Lung (tissue), 12 donors: ENCODE measurements around the gene PGM1. TPM values are rescaled to one million over a fixed set of nuclear protein-coding genes. Genes with fewer than 3 reads are reported as not detected.
A peak's percentile ranks its signal among the peaks of the same experiment; 100 is the strongest.

Experiments used
- ATAC-seq: fragments of 200-7000 bp; cut with Tn5 transposase; one replicate; pipeline ENCODE4 v1.9.1; 2020; ENCODE audit warnings: moderate number of reproducible peaks; ENCODE audit not compliant: insufficient read depth, low FRiP score
- DNase-seq, 3 donors: peaks; one replicate each; pipeline ENCODE4 v3.0.0-alpha.2; 2013 to 2017
- H3K27ac ChIP-seq, 2 donors: one replicate each; pipeline ENCODE4 v1.5.1; 2013; ENCODE audit warnings: mild to moderate bottlenecking in 2 of 2, moderate library complexity in 2 of 2, control low read depth in 1 of 2, inconsistent platforms in 1 of 2, low read depth in 1 of 2, low read length in 1 of 2
- H3K27me3 ChIP-seq, 3 donors: one replicate each; pipeline ENCODE4 v1.5.1; 2013; ENCODE audit warnings: low read length in 2 of 3; ENCODE audit not compliant: control insufficient read depth in 3 of 3, insufficient read depth in 3 of 3
- H3K36me3 ChIP-seq, 4 donors: one replicate each; pipeline ENCODE4 v1.5.1; 2013; ENCODE audit warnings: low read length in 4 of 4, mild to moderate bottlenecking in 1 of 4, moderate library complexity in 1 of 4; ENCODE audit not compliant: control insufficient read depth in 4 of 4, insufficient read depth in 4 of 4
- H3K4me1 ChIP-seq, 5 donors: one replicate each; pipeline ENCODE4 v1.5.1; 2013; ENCODE audit warnings: low read length in 5 of 5, mild to moderate bottlenecking in 2 of 5, moderate library complexity in 1 of 5; ENCODE audit not compliant: control insufficient read depth in 5 of 5, insufficient read depth in 5 of 5
- H3K4me3 ChIP-seq: one replicate; pipeline ENCODE4 v1.5.1; 2013; ENCODE audit warnings: mild to moderate bottlenecking, control low read depth, moderate library complexity
- H3K9ac ChIP-seq, 2 donors: one replicate each; pipeline ENCODE4 v1.5.1; 2013; ENCODE audit warnings: low read length in 2 of 2, control low read depth in 1 of 2; ENCODE audit not compliant: insufficient read depth in 1 of 2
- H3K9me3 ChIP-seq, 4 donors: one replicate each; pipeline ENCODE4 v1.5.1; 2013; ENCODE audit warnings: low read length in 3 of 4, mild to moderate bottlenecking in 1 of 4, moderate library complexity in 1 of 4; ENCODE audit not compliant: control insufficient read depth in 4 of 4, insufficient read depth in 3 of 4
- WGBS, 2 donors: extraction: QIAGEN DNeasy Blood & Tissue Kit; methylation state at CpG; one replicate each; pipeline ENCODE4 v1.1.7; 2013; 5-methylcytosine and 5-hydroxymethylcytosine counted together
- polyA plus RNA-seq, 2 donors: library from polyadenylated mRNA; stranded (reverse); fragments of 200-250 nt; gene quantifications; one replicate each; pipeline ENCODE4 v1.2.1, GENCODE V29; 2013
- total RNA-seq, 2 donors: library from RNA; depleted of rRNA in 1 of 2; stranded (reverse); fragments of >200 nt in 1 of 2; gene quantifications; one replicate each; pipeline ENCODE4 v1.2.1, GENCODE V29; 2014 to 2021
- TF ChIP-seq, protein P1 (sequence below): IDR thresholded peaks from 2 replicates; pipeline ENCODE4 v1.5.1; 2012; ENCODE audit warnings: mild to moderate bottlenecking; ENCODE audit errors: control extremely low read depth, extremely low read depth
- donor health status: control.
- donor health status: control.
- donor health status: Bipolar disorder and iron deficiency.
- donor health status: healthy.
- donor health status: DM: yes; HTN: yes; CAD: no.

Gene PGM1
- total and polyA plus RNA-seq, 4 donors = 9.1 to 53.8 (median 34.8) TPM

DNA sequence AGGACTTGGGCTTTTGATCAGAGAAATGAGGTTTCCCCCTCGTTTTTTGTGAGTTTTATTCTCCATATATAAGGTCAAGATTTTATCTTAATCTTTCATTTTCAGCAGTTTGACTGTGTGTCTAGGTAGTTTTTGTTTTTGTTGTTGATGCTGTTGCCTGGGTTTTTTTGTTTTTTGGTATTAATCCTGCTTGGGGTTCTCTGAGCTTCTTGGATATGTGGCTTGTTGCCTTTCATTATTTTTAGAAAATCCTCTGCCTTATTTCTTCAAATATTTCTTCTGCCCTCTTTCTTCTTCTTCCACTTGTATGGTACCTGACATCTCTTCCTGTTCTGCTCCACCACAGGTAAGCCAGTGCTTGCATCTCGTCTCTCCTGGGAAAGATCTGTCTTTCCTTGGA is 44.9 kb upstream of the PGM1 start:
- no peak for ATAC-seq
- no peaks in the 10 kb centered on the region for H3K27me3 ChIP-seq
- DNase-seq = no peak
- peaks cover 0 to 9% (median 4%) of the 10 kb centered on the region in 4 donors for H3K36me3 ChIP-seq
- no peak overlapping the region for H3K9ac ChIP-seq
- WGBS, 2 donors = 89 to 92% methylated on average over 2 of the region's 2 CpGs
- TF ChIP-seq, protein P1, sequence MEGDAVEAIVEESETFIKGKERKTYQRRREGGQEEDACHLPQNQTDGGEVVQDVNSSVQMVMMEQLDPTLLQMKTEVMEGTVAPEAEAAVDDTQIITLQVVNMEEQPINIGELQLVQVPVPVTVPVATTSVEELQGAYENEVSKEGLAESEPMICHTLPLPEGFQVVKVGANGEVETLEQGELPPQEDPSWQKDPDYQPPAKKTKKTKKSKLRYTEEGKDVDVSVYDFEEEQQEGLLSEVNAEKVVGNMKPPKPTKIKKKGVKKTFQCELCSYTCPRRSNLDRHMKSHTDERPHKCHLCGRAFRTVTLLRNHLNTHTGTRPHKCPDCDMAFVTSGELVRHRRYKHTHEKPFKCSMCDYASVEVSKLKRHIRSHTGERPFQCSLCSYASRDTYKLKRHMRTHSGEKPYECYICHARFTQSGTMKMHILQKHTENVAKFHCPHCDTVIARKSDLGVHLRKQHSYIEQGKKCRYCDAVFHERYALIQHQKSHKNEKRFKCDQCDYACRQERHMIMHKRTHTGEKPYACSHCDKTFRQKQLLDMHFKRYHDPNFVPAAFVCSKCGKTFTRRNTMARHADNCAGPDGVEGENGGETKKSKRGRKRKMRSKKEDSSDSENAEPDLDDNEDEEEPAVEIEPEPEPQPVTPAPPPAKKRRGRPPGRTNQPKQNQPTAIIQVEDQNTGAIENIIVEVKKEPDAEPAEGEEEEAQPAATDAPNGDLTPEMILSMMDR = no peak
- no peak overlapping the region for H3K27ac ChIP-seq
- H3K9me3 ChIP-seq = no peaks in the 10 kb centered on the region
- H3K4me3 ChIP-seq = no peak overlapping the region
- H3K4me1 ChIP-seq = no peaks in the 10 kb centered on the region

DNA sequence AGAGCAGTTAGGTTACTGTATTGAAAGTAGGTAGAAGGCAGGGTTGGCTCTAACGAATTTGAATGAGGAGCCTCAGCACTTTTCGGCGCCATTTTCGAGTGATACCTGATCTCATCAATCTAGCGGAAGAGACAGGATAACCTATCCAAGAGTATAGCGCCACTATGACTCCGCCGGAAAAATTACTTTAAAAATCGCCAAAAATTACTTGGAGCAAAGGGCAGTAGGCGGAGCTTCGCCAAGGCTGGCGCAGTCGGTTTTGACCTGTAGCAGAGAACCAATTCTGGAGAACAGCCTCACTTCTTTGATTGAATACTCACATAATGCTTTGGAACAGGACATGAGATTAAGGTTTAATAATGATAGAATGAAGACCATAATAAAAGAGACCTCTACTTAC is 44.3 kb upstream of the PGM1 start:
- Histone ChIP-seq H3K36me3 (peaks cover 0 to 12% (median 4%) of the 10 kb centered on the region in 4 donors), H3K4me1 (no peaks in the 10 kb centered on the region), H3K9me3 (no peaks in the 10 kb centered on the region), H3K27ac (no peak overlapping the region), H3K27me3 (no peaks in the 10 kb centered on the region), H3K4me3 (no peak overlapping the region), H3K9ac (no peak overlapping the region)
- no peak for DNase-seq
- no peak for ATAC-seq
- 96 to 97% methylated on average over 13 of the region's 13 CpGs for WGBS, 2 donors
- TF ChIP-seq, protein P1 = no peak

DNA sequence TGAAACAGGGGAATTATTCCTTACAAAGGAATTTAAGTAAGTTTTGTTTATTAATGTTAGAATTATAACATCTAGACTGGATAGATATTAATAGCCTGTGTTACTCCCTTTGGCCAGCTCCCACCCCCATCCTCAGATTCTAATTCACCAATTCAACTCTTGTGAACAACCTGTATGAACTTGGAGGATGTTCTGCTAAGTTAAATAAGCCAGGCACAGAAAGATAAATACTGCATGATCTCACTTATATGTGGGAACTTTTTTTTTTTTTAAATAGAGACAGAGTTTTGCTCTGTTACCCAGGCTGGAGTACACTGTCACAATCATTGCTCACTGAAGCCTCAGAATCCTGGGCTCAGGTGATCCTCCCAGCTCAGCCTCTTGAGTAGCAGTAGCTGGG is 37.7 kb upstream of the PGM1 start:
- ATAC-seq (no peak), DNase-seq (no peak)
- H3K27me3 ChIP-seq = no peaks in the 10 kb centered on the region
- TF ChIP-seq, protein P1 = no peak
- H3K36me3 ChIP-seq = peaks cover 0 to 3% (median 1%) of the 10 kb centered on the region in 4 donors
- no peak overlapping the region for H3K27ac ChIP-seq
- no peaks in the 10 kb centered on the region for H3K4me1 ChIP-seq
- no peaks in the 10 kb centered on the region for H3K9me3 ChIP-seq
- H3K4me3 ChIP-seq = no peak overlapping the region
- no peak overlapping the region for H3K9ac ChIP-seq

DNA sequence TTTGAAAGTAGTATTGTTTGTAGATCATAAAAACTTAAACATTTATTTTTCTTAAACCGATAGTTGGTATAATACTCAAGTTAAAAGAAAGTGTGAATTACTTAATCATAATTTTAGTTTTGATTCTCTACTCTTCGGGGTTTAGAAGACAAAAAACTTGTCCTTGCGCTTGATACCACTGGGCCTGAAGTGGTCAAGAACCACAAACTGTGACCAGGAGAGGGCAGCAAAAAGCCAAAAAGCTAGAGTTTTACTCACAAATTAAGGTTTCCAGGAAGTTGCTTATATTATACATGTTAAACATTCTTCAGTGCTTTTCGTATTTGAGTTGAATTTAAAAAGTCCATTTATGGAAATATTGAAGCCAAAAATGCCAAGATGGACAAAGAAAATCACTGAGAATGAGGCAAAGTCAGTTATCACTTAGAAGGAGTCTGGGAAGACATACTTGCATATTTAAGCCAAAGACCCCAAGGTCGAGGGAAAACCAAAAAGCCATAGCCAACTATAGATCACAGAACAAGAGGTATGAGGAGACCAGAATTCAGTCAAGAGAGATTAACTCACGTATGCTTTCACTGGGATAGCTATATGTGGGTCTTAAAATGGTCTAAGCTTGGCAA is 35.7 kb upstream of the PGM1 start:
- no peak overlapping the region for H3K4me3 ChIP-seq
- H3K4me1 ChIP-seq = no peaks in the 10 kb centered on the region
- 77 to 81% methylated on average over 6 of the region's 6 CpGs for WGBS, 2 donors
- DNase-seq = peak; percentile 31 to 63 (median 60)
- no peak overlapping the region for H3K9ac ChIP-seq
- H3K27me3 ChIP-seq = no peaks in the 10 kb centered on the region
- ATAC-seq = no peak
- no peaks in the 10 kb centered on the region for H3K9me3 ChIP-seq
- TF ChIP-seq, protein P1 = no peak
- H3K36me3 ChIP-seq = peaks cover 0 to 8% (median 1%) of the 10 kb centered on the region in 4 donors
- H3K27ac ChIP-seq = no peak overlapping the region
